Neural progenitor cell (in vitro differentiated cells): ENCODE data around the gene CEP57L1. TPM values are rescaled to one million over a fixed set of nuclear protein-coding genes. Genes with fewer than 3 reads are reported as not detected.

Experiments
- DNase-seq: peaks from one replicate; pipeline ENCODE4 v3.0.0-alpha.2; 2016; ENCODE audit warnings: low spot score
- H2AFZ ChIP-seq: fragments of 200-600 bp; sonication (generic); replicated peaks from 2 replicates; pipeline ENCODE4 v1.6.1; 2016; ENCODE audit warnings: antibody characterized with exemption
- H3F3A ChIP-seq: fragments of 200-600 bp; sonication (generic); 2 replicates; pipeline ENCODE4 v1.6.1; 2016; ENCODE audit warnings: antibody characterized with exemption, low read depth
- H3K27ac ChIP-seq: fragments of 200-600 bp; sonication (generic); 2 replicates; pipeline ENCODE4 v1.5.1; 2016; ENCODE audit warnings: mild to moderate bottlenecking
- H3K27me3 ChIP-seq: fragments of 200-600 bp; sonication (generic); 2 replicates; pipeline ENCODE4 v1.6.1; 2016; ENCODE audit warnings: mild to moderate bottlenecking, moderate library complexity
- H3K36me3 ChIP-seq: fragments of 200-600 bp; sonication (generic); 2 replicates; pipeline ENCODE4 v1.5.1; 2016
- H3K4me1 ChIP-seq: fragments of 200-600 bp; sonication (generic); 2 replicates; pipeline ENCODE4 v1.6.1; 2016; ENCODE audit warnings: mixed run types
- H3K4me2 ChIP-seq: fragments of 200-600 bp; sonication (generic); 2 replicates; pipeline ENCODE4 v1.6.1; 2016
- H3K4me3 ChIP-seq: fragments of 200-600 bp; sonication (generic); 2 replicates; pipeline ENCODE4 v1.5.1; 2016
- H3K79me2 ChIP-seq: fragments of 200-600 bp; sonication (generic); 2 replicates; pipeline ENCODE4 v1.6.1; 2016; ENCODE audit warnings: low read depth
- H3K9ac ChIP-seq: fragments of 200-600 bp; sonication (generic); 2 replicates; pipeline ENCODE4 v1.6.1; 2016
- H3K9me3 ChIP-seq: fragments of 200-600 bp; sonication (generic); 2 replicates; pipeline ENCODE4 v1.5.1; 2016; ENCODE audit warnings: low read depth
- H4K20me1 ChIP-seq: fragments of 200-600 bp; sonication (generic); 2 replicates; pipeline ENCODE4 v1.6.1; 2016; ENCODE audit warnings: low read depth
- H3K27ac Mint-ChIP-seq: 3 replicates; pipeline ENCODE4 v1.8.0; 2021; ENCODE audit warnings: mixed read lengths
- H3K27me3 Mint-ChIP-seq: 2 replicates; pipeline ENCODE4 v1.8.0; 2022; ENCODE audit warnings: low read depth, mild to moderate bottlenecking, inconsistent platforms, moderate library complexity, mixed read lengths; ENCODE audit not compliant: insufficient read depth
- H3K36me3 Mint-ChIP-seq: 3 replicates; pipeline ENCODE4 v1.8.0; 2021; ENCODE audit warnings: mixed read lengths
- H3K4me1 Mint-ChIP-seq: 3 replicates; pipeline ENCODE4 v1.8.0; 2021; ENCODE audit warnings: mixed read lengths
- H3K4me3 Mint-ChIP-seq: 3 replicates; pipeline ENCODE4 v1.8.0; 2021; ENCODE audit warnings: mild to moderate bottlenecking, moderate library complexity, mixed read lengths
- H3K9me3 Mint-ChIP-seq: 3 replicates; pipeline ENCODE4 v1.8.0; 2020; ENCODE audit warnings: mixed read lengths
- EZH2 ChIP-seq: fragments of 200-600 bp; sonication (generic); IDR thresholded peaks from 2 replicates; pipeline ENCODE4 v1.6.1; 2017; ENCODE audit warnings: antibody characterized with exemption, mild to moderate bottlenecking, moderate library complexity
- EZH2phosphoT487 ChIP-seq: fragments of 200-600 bp; sonication (generic); IDR thresholded peaks from 2 replicates; pipeline ENCODE4 v1.6.1; 2017; ENCODE audit warnings: antibody characterized with exemption
- total RNA-seq: library from RNA; depleted of rRNA; stranded (reverse); fragments of >200 nt; gene quantifications from 2 replicates; pipeline ENCODE4 v1.2.3, GENCODE V29; 2015; ENCODE audit warnings: low replicate concordance
- TF ChIP-seq, protein P1 (sequence below): fragments of 200-600 bp; sonication (generic); IDR thresholded peaks from 2 replicates; pipeline ENCODE4 v1.5.1; 2017; ENCODE audit warnings: antibody characterized with exemption, mild to moderate bottlenecking

The CEP57L1 gene
- total RNA-seq, 1 donor from 2014 or later, result 68.0 TPM

DNA sequence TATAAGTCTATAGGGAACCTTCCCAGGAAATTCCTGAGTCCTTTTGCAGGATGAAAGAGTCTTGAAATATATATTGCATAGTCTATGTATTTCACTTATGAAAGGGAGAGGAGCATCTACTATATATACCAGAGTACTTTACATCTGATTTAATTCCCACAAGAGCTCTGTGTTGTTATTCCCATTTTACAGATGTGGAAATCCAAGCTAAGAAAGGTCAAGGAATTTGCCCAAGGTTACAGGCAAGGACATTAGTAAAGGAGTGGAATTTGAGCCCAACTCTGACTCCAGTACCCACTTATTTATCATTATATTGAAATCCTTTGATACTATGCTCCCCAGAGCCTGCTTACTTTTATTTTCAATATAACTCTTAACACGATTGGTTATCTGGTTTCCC lies 3.2 kb upstream of the CEP57L1 start:
- peaks cover 3% of the 10 kb centered on the region for H3K27me3 Mint-ChIP-seq
- no peaks in the 10 kb centered on the region for H3K36me3 ChIP-seq
- no peak overlapping the region for H3K27ac ChIP-seq
- peak overlapping the region; percentile 84 for H3K4me3 ChIP-seq
- peak overlapping the region; percentile 78 for H3K4me2 ChIP-seq
- H3K4me1 ChIP-seq, result peaks cover 35% of the 10 kb centered on the region
- H3K36me3 Mint-ChIP-seq, result no peaks in the 10 kb centered on the region
- H3F3A ChIP-seq, result peaks cover 29% of the 10 kb centered on the region
- peaks cover 14% of the 10 kb centered on the region for H4K20me1 ChIP-seq
- H3K79me2 ChIP-seq, result peaks cover 42% of the 10 kb centered on the region
- TF ChIP-seq EZH2, result no peak
- no peak for TF ChIP-seq EZH2phosphoT487
- TF ChIP-seq, protein P1, sequence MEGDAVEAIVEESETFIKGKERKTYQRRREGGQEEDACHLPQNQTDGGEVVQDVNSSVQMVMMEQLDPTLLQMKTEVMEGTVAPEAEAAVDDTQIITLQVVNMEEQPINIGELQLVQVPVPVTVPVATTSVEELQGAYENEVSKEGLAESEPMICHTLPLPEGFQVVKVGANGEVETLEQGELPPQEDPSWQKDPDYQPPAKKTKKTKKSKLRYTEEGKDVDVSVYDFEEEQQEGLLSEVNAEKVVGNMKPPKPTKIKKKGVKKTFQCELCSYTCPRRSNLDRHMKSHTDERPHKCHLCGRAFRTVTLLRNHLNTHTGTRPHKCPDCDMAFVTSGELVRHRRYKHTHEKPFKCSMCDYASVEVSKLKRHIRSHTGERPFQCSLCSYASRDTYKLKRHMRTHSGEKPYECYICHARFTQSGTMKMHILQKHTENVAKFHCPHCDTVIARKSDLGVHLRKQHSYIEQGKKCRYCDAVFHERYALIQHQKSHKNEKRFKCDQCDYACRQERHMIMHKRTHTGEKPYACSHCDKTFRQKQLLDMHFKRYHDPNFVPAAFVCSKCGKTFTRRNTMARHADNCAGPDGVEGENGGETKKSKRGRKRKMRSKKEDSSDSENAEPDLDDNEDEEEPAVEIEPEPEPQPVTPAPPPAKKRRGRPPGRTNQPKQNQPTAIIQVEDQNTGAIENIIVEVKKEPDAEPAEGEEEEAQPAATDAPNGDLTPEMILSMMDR, result no peak
- no peaks in the 10 kb centered on the region for H3K9me3 ChIP-seq
- no peak overlapping the region for H3K27ac Mint-ChIP-seq
- peak overlapping the region; percentile 78 for H3K4me3 Mint-ChIP-seq
- no peak overlapping the region for H2AFZ ChIP-seq
- DNase-seq, result no peak
- no peak overlapping the region for H3K9ac ChIP-seq
- peaks cover 40% of the 10 kb centered on the region for H3K4me1 Mint-ChIP-seq
- no peaks in the 10 kb centered on the region for H3K27me3 ChIP-seq
- no peaks in the 10 kb centered on the region for H3K9me3 Mint-ChIP-seq

DNA sequence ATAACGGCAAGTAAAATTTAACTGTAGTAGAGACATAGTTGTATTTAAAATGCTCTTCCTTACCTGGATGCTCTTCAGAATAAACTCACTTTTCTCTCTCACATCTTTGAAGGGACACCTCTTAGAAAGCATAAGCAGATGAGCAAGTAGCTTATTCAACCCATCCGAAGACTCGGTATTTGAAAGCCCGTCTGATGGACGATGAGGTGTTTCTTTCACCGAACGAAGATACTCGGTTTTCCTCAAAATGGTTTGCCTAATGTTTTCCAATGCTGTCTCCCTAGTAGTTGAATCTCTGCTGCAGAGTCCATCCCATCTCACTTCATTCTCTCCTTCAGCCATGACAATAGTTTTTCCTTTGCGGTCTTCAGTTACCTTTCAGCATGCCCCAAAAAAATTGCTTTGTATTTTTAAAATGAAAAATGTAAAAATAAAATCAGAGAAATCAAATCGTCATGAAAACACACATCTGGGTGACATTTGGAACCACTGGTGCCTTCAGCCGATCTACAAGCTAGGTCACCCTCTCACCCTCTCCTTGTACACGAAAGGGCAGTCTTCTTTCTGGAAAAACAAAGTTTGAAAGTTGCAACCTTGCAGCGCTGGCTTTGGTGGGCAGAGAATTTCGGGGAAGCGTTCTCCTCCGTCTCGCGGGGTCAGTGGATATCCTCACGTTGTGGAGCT lies 1.4 kb upstream of the CEP57L1 start:
- H3K27ac Mint-ChIP-seq, result no peak overlapping the region
- no peaks in the 10 kb centered on the region for H3K9me3 ChIP-seq
- peak overlapping the region; percentile 78 for H2AFZ ChIP-seq
- H3K36me3 ChIP-seq, result no peaks in the 10 kb centered on the region
- no peaks in the 10 kb centered on the region for H3K27me3 ChIP-seq
- peak; percentile 35 for TF ChIP-seq EZH2
- TF ChIP-seq EZH2phosphoT487, result no peak
- H3K27me3 Mint-ChIP-seq, result peaks cover 3% of the 10 kb centered on the region
- peaks cover 2% of the 10 kb centered on the region for H3K36me3 Mint-ChIP-seq
- H3K9me3 Mint-ChIP-seq, result no peaks in the 10 kb centered on the region
- DNase-seq, result peak; percentile 9
- peak overlapping the region; percentile 88 for H3K4me3 Mint-ChIP-seq
- peak overlapping the region; percentile 78 for H3K4me2 ChIP-seq
- peak overlapping the region; percentile 2 for H3K9ac ChIP-seq
- H3F3A ChIP-seq, result peaks cover 29% of the 10 kb centered on the region
- peak overlapping the region; percentile 84 for H3K4me3 ChIP-seq
- peaks cover 35% of the 10 kb centered on the region for H3K4me1 ChIP-seq
- H3K4me1 Mint-ChIP-seq, result peaks cover 43% of the 10 kb centered on the region
- H4K20me1 ChIP-seq, result peaks cover 14% of the 10 kb centered on the region
- H3K27ac ChIP-seq, result no peak overlapping the region
- peaks cover 48% of the 10 kb centered on the region for H3K79me2 ChIP-seq

DNA sequence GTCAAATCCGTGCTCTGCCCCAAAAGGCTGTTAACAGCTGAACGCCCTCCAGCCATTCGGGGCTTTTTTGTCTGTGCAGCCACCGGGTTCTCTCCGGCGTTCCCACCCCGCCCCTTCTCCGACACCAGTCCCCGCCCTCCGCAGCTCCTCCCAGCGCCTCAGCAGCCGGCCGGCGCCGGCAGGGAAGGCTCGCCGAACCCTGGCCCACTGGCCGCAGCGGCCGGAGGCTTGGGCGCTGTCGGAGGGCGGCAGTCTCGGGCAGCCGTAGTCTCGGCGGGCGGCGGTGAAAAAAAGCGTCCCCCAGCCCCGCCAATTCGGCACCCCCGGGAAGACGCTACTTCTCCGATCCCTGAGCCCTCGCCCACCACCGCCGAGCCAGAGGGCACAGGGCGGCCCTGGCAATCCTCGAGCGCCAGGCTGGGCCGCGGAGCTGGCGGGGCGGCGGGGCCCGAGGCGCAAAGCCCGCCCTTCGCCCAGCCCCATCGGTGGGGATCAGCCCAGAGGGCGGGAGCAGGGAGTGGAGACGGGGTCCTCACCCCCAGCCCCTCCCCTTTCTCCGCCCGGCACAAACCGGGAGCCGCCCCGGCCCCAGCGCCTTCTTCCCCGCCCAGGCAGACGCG lies 781 bp upstream of the CEP57L1 start, which contains the start of gene SESN1:
SESN1 (minus strand) TSS at position 431 of the 620 bp plus-strand sequence. CDS start 773 bp downstream, outside the sequence.
- Histone ChIP-seq H4K20me1 (peaks cover 14% of the 10 kb centered on the region), H3K9me3 (no peaks in the 10 kb centered on the region), H2AFZ (peak within 1 kb of the TSS; percentile 98), H3K79me2 (peaks cover 48% of the 10 kb centered on the region), H3K4me2 (peak within 1 kb of the TSS; percentile 78), H3K4me1 (peaks cover 29% of the 10 kb centered on the region), H3K27ac (peak within 1 kb of the TSS; percentile 95), H3F3A (peaks cover 29% of the 10 kb centered on the region), H3K36me3 (no peaks in the 10 kb centered on the region), H3K4me3 (peak within 1 kb of the TSS; percentile 84), H3K27me3 (no peaks in the 10 kb centered on the region), H3K9ac (peak within 1 kb of the TSS; percentile 59)
- Mint-ChIP-seq H3K4me3 (peak within 1 kb of the TSS; percentile 94), H3K36me3 (peaks cover 4% of the 10 kb centered on the region), H3K9me3 (no peaks in the 10 kb centered on the region), H3K27me3 (peaks cover 3% of the 10 kb centered on the region), H3K4me1 (peaks cover 42% of the 10 kb centered on the region), H3K27ac (peak within 1 kb of the TSS; percentile 95)
- peak; percentile 97 for DNase-seq
- TF ChIP-seq EZH2phosphoT487 (no peak), EZH2 (no peak)
- TF ChIP-seq, protein P1, result no peak

DNA sequence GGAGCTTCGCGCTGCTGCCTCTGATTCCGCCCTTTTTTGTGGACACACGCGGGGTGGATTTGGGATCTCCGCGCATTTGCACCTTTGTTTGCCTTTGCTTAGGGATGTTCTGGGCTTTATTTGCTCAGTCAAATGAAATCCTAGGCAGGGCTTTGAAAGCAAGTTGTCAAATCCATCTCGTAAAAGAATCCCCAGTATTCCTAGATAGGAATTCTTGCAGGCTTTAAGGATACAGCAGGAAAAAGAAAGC lies 453 bp downstream of the CEP57L1 start:
- peaks cover 8% of the 10 kb centered on the region for H3K36me3 Mint-ChIP-seq
- peaks cover 3% of the 10 kb centered on the region for H3K27me3 Mint-ChIP-seq
- H3F3A ChIP-seq, result peaks cover 29% of the 10 kb centered on the region
- peak overlapping the region; percentile 94 for H3K4me3 Mint-ChIP-seq
- H3K27ac Mint-ChIP-seq, result peak overlapping the region; percentile 95
- H3K9me3 Mint-ChIP-seq, result no peaks in the 10 kb centered on the region
- peak overlapping the region; percentile 44 for H3K9ac ChIP-seq
- no peak for DNase-seq
- peak overlapping the region; percentile 95 for H3K27ac ChIP-seq
- H2AFZ ChIP-seq, result peak overlapping the region; percentile 98
- peaks cover 14% of the 10 kb centered on the region for H4K20me1 ChIP-seq
- H3K36me3 ChIP-seq, result no peaks in the 10 kb centered on the region
- H3K4me1 Mint-ChIP-seq, result peaks cover 39% of the 10 kb centered on the region
- peaks cover 27% of the 10 kb centered on the region for H3K4me1 ChIP-seq
- H3K4me2 ChIP-seq, result peak overlapping the region; percentile 78
- H3K27me3 ChIP-seq, result no peaks in the 10 kb centered on the region
- H3K4me3 ChIP-seq, result peak overlapping the region; percentile 84
- peaks cover 48% of the 10 kb centered on the region for H3K79me2 ChIP-seq
- no peaks in the 10 kb centered on the region for H3K9me3 ChIP-seq
- TF ChIP-seq EZH2phosphoT487 (no peak), EZH2 (no peak)
- TF ChIP-seq, protein P1, result no peak
